Measurements from ENCODE around the gene AUTS2.

AUTS2 gene

GRCh38 chr7:70457883-70458680 is 859.8 kb downstream of the AUTS2 start:
- H3K4me1 ChIP-seq (ENCODE audit: control insufficient read depth, insufficient read depth, low read length) = no peaks in the 10 kb centered on the region
- no peak overlapping the region for H3K4me3 ChIP-seq (ENCODE audit: low read length)
- no peak overlapping the region for H3K9ac ChIP-seq (ENCODE audit: low read length)
- H3K27ac ChIP-seq (ENCODE audit: low read depth, low read length) = no peak overlapping the region
- no peaks in the 10 kb centered on the region for H3K27me3 ChIP-seq (ENCODE audit: control insufficient read depth, insufficient read depth, low read length)
- no peaks in the 10 kb centered on the region for H3K36me3 ChIP-seq (ENCODE audit: control insufficient read depth, insufficient read depth, low read length)

DNA sequence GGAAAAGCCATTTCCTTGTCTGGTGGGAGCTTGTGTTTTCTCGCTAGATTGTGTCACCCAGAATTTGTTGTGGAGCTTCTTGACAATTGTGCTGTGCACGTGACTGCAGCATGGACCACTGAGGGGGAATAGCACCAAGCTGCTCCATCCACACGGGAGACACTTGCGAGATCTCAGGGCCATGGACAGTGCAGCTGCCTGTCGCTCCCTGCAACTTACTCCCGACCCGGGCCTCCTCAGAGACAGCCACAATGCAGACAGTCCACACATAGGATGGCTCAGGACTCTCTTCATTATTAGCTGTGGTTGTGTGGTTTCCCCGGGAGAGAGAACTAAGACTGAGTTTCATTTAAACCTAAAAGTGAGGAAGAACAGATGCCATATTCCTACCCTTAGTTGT is 860.5 kb downstream of the AUTS2 start:
- H3K4me3 ChIP-seq (ENCODE audit: low read length) = no peak overlapping the region
- no peak overlapping the region for H3K27ac ChIP-seq (ENCODE audit: low read depth, low read length)
- no peaks in the 10 kb centered on the region for H3K36me3 ChIP-seq (ENCODE audit: control insufficient read depth, insufficient read depth, low read length)
- H3K9ac ChIP-seq (ENCODE audit: low read length) = no peak overlapping the region
- no peaks in the 10 kb centered on the region for H3K4me1 ChIP-seq (ENCODE audit: control insufficient read depth, insufficient read depth, low read length)
- H3K27me3 ChIP-seq (ENCODE audit: control insufficient read depth, insufficient read depth, low read length) = no peaks in the 10 kb centered on the region

- Histone ChIP-seq H3K36me3 (ENCODE audit: control insufficient read depth, insufficient read depth, low read length) (no peaks in the 10 kb centered on the region), H3K4me3 (ENCODE audit: low read length) (no peak overlapping the region), H3K27me3 (ENCODE audit: control insufficient read depth, insufficient read depth, low read length) (no peaks in the 10 kb centered on the region), H3K27ac (ENCODE audit: low read depth, low read length) (no peak overlapping the region), H3K4me1 (ENCODE audit: control insufficient read depth, insufficient read depth, low read length) (no peaks in the 10 kb centered on the region), H3K9ac (ENCODE audit: low read length) (no peak overlapping the region)
Observed at GRCh38 chr7:70459546-70459945, 861.3 kb downstream of the AUTS2 start.

GRCh38 chr7:70460071-70460470 is 861.8 kb downstream of the AUTS2 start:
- Histone ChIP-seq H3K4me3 (ENCODE audit: low read length) (no peak overlapping the region), H3K27ac (ENCODE audit: low read depth, low read length) (no peak overlapping the region), H3K36me3 (ENCODE audit: control insufficient read depth, insufficient read depth, low read length) (no peaks in the 10 kb centered on the region), H3K27me3 (ENCODE audit: control insufficient read depth, insufficient read depth, low read length) (no peaks in the 10 kb centered on the region), H3K4me1 (ENCODE audit: control insufficient read depth, insufficient read depth, low read length) (no peaks in the 10 kb centered on the region), H3K9ac (ENCODE audit: low read length) (no peak overlapping the region)

GRCh38 chr7:70460562-70460961 is 862.3 kb downstream of the AUTS2 start:
- Histone ChIP-seq H3K4me3 (ENCODE audit: low read length) (no peak overlapping the region), H3K27ac (ENCODE audit: low read depth, low read length) (no peak overlapping the region), H3K36me3 (ENCODE audit: control insufficient read depth, insufficient read depth, low read length) (no peaks in the 10 kb centered on the region), H3K4me1 (ENCODE audit: control insufficient read depth, insufficient read depth, low read length) (no peaks in the 10 kb centered on the region), H3K9ac (ENCODE audit: low read length) (no peak overlapping the region), H3K27me3 (ENCODE audit: control insufficient read depth, insufficient read depth, low read length) (no peaks in the 10 kb centered on the region)

DNA sequence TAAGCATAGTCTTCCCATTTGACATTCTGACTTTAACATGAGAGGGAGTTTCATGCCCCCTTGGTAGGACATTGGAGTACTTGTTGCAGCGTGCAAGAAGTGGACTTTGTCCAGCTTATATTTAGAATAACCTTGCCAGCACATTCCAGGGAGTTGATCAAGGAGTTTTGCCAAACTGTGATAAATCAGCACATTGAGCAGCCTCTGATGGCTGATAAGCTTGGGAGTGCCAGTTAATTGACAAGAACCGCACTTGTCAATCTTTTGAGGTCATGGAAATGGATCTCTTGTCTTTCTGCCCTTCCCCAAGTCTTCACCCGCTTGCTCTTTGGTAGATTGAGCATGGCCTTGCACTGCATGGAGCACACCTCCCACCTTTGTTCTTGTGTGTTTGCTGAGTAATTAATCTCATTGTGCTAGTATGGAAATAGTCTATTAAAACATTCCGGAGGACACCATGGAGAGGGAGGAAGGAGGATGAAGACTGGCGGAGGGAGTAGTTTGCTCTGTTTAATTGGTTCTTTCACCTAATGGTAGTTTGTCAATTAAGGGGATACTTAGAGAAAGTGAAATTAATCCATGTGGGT is 865.2 kb downstream of the AUTS2 start:
- Histone ChIP-seq H3K27me3 (ENCODE audit: control insufficient read depth, insufficient read depth, low read length) (no peaks in the 10 kb centered on the region), H3K4me1 (ENCODE audit: control insufficient read depth, insufficient read depth, low read length) (no peaks in the 10 kb centered on the region), H3K4me3 (ENCODE audit: low read length) (no peak overlapping the region), H3K27ac (ENCODE audit: low read depth, low read length) (no peak overlapping the region), H3K9ac (ENCODE audit: low read length) (no peak overlapping the region), H3K36me3 (ENCODE audit: control insufficient read depth, insufficient read depth, low read length) (no peaks in the 10 kb centered on the region)

DNA sequence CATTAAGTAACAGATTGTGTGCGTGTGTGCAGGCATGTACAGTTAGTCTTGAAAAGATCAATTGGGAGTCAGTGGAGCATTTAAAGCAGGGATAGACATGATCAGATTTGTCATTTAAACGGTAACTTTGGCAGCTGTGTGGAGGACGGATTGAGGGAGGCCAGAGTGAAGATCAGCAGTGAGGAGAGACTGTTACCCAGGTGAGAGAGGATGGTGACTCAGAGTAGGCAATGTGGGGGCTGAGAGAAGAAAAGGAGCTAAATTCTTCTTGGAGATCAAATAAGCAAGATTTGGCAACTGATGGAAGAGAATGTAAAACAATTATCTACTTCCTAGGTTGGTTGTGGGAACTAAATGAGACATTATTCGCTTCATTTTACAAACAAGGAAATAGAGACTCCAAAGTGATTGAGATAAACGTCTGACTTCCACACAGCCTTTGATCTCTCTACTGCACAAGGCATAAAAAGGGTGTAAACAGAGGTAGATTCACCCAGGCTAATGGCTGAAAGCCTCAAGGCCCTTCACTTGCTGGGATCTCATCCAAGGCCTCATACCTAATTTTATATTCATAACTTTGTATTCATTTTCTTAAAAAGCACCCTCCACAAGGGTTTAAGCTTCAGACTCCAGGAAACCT is 868.6 kb downstream of the AUTS2 start:
- no peaks in the 10 kb centered on the region for H3K27me3 ChIP-seq (ENCODE audit: control insufficient read depth, insufficient read depth, low read length)

DNA sequence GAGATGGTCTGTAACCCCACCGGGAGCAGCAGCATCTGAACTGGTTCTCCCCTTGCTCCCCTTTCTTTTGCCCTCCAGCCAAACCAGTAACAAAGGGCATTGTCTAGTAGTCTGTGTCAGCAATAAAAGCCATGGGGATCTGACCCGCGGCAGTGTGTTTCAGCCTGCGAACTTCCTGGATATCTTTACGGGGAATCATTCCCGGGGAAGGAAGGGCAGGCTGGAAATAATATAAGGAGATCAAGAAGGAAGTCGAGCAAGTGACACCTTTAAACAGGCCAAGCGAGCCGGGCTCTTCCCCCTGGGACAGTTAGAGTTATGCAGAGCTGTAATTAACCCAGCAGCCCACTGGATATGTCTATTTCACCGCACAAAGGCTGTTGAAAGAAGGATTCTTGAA is 872.5 kb downstream of the AUTS2 start:
- H3K36me3 ChIP-seq (ENCODE audit: control insufficient read depth, insufficient read depth, low read length) = no peaks in the 10 kb centered on the region
- H3K27ac ChIP-seq (ENCODE audit: low read depth, low read length) = no peak overlapping the region
- no peaks in the 10 kb centered on the region for H3K4me1 ChIP-seq (ENCODE audit: control insufficient read depth, insufficient read depth, low read length)
- H3K4me3 ChIP-seq (ENCODE audit: low read length) = no peak overlapping the region
- no peak overlapping the region for H3K9ac ChIP-seq (ENCODE audit: low read length)
- no peaks in the 10 kb centered on the region for H3K27me3 ChIP-seq (ENCODE audit: control insufficient read depth, insufficient read depth, low read length)

More for the DNA sequence above, 868.6 kb downstream of the AUTS2 start:
- Histone ChIP-seq H3K36me3 (ENCODE audit: control insufficient read depth, insufficient read depth, low read length) (no peaks in the 10 kb centered on the region), H3K4me3 (ENCODE audit: low read length) (no peak overlapping the region), H3K9ac (ENCODE audit: low read length) (no peak overlapping the region), H3K4me1 (ENCODE audit: control insufficient read depth, insufficient read depth, low read length) (no peaks in the 10 kb centered on the region), H3K27ac (ENCODE audit: low read depth, low read length) (no peak overlapping the region)

- Histone ChIP-seq H3K4me3 (ENCODE audit: low read length) (no peak overlapping the region), H3K36me3 (ENCODE audit: control insufficient read depth, insufficient read depth, low read length) (no peaks in the 10 kb centered on the region), H3K27ac (ENCODE audit: low read depth, low read length) (no peak overlapping the region), H3K27me3 (ENCODE audit: control insufficient read depth, insufficient read depth, low read length) (no peaks in the 10 kb centered on the region), H3K9ac (ENCODE audit: low read length) (no peak overlapping the region), H3K4me1 (ENCODE audit: control insufficient read depth, insufficient read depth, low read length) (no peaks in the 10 kb centered on the region)
Observed at GRCh38 chr7:70472601-70473237, 874.4 kb downstream of the AUTS2 start.

DNA sequence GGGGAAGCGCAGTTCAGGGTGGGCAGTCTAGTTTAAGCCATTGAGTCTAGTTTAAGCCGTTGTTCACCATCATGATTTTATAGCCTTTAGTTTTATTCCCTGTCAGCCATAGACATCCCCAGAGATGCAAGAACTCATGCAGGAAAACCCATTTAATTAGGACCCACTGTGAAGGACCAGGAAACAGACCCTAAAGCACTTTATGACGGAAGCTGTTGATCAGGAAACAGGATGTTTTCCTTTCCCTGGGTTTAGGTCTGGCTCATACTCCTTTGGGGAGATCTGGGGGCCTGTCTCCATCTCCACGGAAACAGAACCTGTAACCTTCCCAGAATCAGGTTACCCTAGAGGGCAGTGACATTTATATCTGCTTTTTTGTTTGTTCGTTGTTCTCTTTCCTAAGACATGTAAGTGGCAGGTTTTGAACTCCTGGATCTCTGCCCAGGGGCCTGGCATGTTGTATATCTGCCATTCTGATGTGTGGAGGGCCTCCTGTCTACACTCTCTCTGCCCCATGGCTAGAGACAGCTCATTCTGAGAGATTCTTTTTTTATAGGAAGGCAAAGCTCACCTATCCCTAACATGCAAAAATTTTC is 876.5 kb downstream of the AUTS2 start:
- H3K4me1 ChIP-seq (ENCODE audit: control insufficient read depth, insufficient read depth, low read length) = no peaks in the 10 kb centered on the region
- H3K9ac ChIP-seq (ENCODE audit: low read length) = no peak overlapping the region
- H3K27ac ChIP-seq (ENCODE audit: low read depth, low read length) = no peak overlapping the region
- no peaks in the 10 kb centered on the region for H3K36me3 ChIP-seq (ENCODE audit: control insufficient read depth, insufficient read depth, low read length)
- H3K27me3 ChIP-seq (ENCODE audit: control insufficient read depth, insufficient read depth, low read length) = no peaks in the 10 kb centered on the region
- no peak overlapping the region for H3K4me3 ChIP-seq (ENCODE audit: low read length)

- Histone ChIP-seq H3K27me3 (ENCODE audit: control insufficient read depth, insufficient read depth, low read length) (no peaks in the 10 kb centered on the region), H3K36me3 (ENCODE audit: control insufficient read depth, insufficient read depth, low read length) (no peaks in the 10 kb centered on the region), H3K9ac (ENCODE audit: low read length) (no peak overlapping the region), H3K27ac (ENCODE audit: low read depth, low read length) (no peak overlapping the region), H3K4me3 (ENCODE audit: low read length) (no peak overlapping the region), H3K4me1 (ENCODE audit: control insufficient read depth, insufficient read depth, low read length) (no peaks in the 10 kb centered on the region)
Observed at GRCh38 chr7:70477036-70478010, 879.0 kb downstream of the AUTS2 start.

All from rectal smooth muscle tissue (tissue), 1 donor.